ENCODE data around the gene IQCE. TPM values are rescaled to one million over a fixed set of nuclear protein-coding genes. Genes with fewer than 3 reads are reported as not detected.

Gene IQCE
- total RNA-seq, 6 experiments from 2014 or later = 3.7 to 7.0 (median 4.0) TPM

- Histone ChIP-seq H3K36me3 (no peaks in the 10 kb centered on the region), H3K9me3 (no peaks in the 10 kb centered on the region), H3K27ac (no peak overlapping the region), H3K27me3 (no peaks in the 10 kb centered on the region), H3K4me1 (no peaks in the 10 kb centered on the region), H3K4me3 (no peak overlapping the region)
- TF ChIP-seq CTCF (IDR thresholded peaks at IDR 0.05) = no peak
- no peak for TF ChIP-seq POLR2A (IDR thresholded peaks at IDR 0.05)
- no CpG with 5 or more reads among the region's 18 CpGs for WGBS (ENCODE audit: insufficient coverage, low coverage, low lambda C conversion rate, missing lambda C conversion rate)
- ATAC-seq (no peak), DNase-seq (peak in 1 of 3 donors; percentile 15)
- intact Hi-C loops (cut with DNase I) = no loop called here
Observed at GRCh38 chr7:2649139-2649838, 90.5 kb downstream of the IQCE start.

GRCh38 chr7:2649991-2650390, 91.2 kb downstream of the IQCE start:
- TF ChIP-seq POLR2A (IDR thresholded peaks at IDR 0.05) (no peak), CTCF (IDR thresholded peaks at IDR 0.05) (no peak)
- Histone ChIP-seq H3K9me3 (no peaks in the 10 kb centered on the region), H3K36me3 (no peaks in the 10 kb centered on the region), H3K27me3 (no peaks in the 10 kb centered on the region), H3K4me1 (no peaks in the 10 kb centered on the region), H3K4me3 (no peak overlapping the region), H3K27ac (no peak overlapping the region)
- no CpG with 5 or more reads among the region's 11 CpGs for WGBS (ENCODE audit: insufficient coverage, low coverage, low lambda C conversion rate, missing lambda C conversion rate)
- ATAC-seq = no peak
- no peak for DNase-seq
- intact Hi-C loops (cut with DNase I) = no loop called here

GRCh38 chr7:2650451-2650850, 91.7 kb downstream of the IQCE start:
- ATAC-seq = no peak
- 94% methylated on average over 6 of the region's 8 CpGs for WGBS (ENCODE audit: insufficient coverage, low coverage, low lambda C conversion rate, missing lambda C conversion rate)
- H3K9me3 ChIP-seq = no peaks in the 10 kb centered on the region
- no peaks in the 10 kb centered on the region for H3K4me1 ChIP-seq
- no peaks in the 10 kb centered on the region for H3K36me3 ChIP-seq
- intact Hi-C loops (cut with DNase I) = no loop called here
- TF ChIP-seq POLR2A (IDR thresholded peaks at IDR 0.05) (no peak), CTCF (IDR thresholded peaks at IDR 0.05) (no peak)
- no peak overlapping the region for H3K4me3 ChIP-seq
- no peak overlapping the region for H3K27ac ChIP-seq
- no peaks in the 10 kb centered on the region for H3K27me3 ChIP-seq
- DNase-seq = no peak

GRCh38 chr7:2651336-2651735, 92.6 kb downstream of the IQCE start:
- TF ChIP-seq POLR2A (IDR thresholded peaks at IDR 0.05) (no peak), CTCF (IDR thresholded peaks at IDR 0.05) (no peak)
- no peak for ATAC-seq

More at GRCh38 chr7:2651336-2651735, 92.6 kb downstream of the IQCE start:
- DNase-seq = no peak
- Histone ChIP-seq H3K27me3 (no peaks in the 10 kb centered on the region), H3K4me3 (no peak overlapping the region), H3K27ac (no peak overlapping the region), H3K9me3 (no peaks in the 10 kb centered on the region), H3K36me3 (no peaks in the 10 kb centered on the region), H3K4me1 (no peaks in the 10 kb centered on the region)
- intact Hi-C loops (cut with DNase I) = no loop called here
- WGBS (ENCODE audit: insufficient coverage, low coverage, low lambda C conversion rate, missing lambda C conversion rate) = 50% methylated on average over 2 of the region's 15 CpGs
